GM21423 (cell line): Measurements from ENCODE around the gene ZNF536.

Experiments
- ATAC-seq: cut with Tn5 transposase; IDR thresholded peaks from one replicate; pipeline ENCODE4 v1.9.1; 2021; ENCODE audit warnings: mild to moderate bottlenecking, moderate library complexity; ENCODE audit not compliant: unreplicated experiment

The ZNF536 gene

GRCh38 chr19:30552593-30552992 is 180.4 kb downstream of the ZNF536 start:
- ATAC-seq, result no peak

- ATAC-seq, result no peak
Measured at GRCh38 chr19:30555075-30555790, 183.0 kb downstream of the ZNF536 start.

GRCh38 chr19:30555791-30556110 is 183.6 kb downstream of the ZNF536 start:
- no peak for ATAC-seq

- ATAC-seq, result no peak
Measured at GRCh38 chr19:30556230-30556711, 184.1 kb downstream of the ZNF536 start.

GRCh38 chr19:30557212-30557611 is 185.0 kb downstream of the ZNF536 start:
- ATAC-seq, result no peak

- no peak for ATAC-seq
Measured at GRCh38 chr19:30557927-30558557, 185.9 kb downstream of the ZNF536 start.

GRCh38 chr19:30558793-30559192 is 186.6 kb downstream of the ZNF536 start:
- ATAC-seq, result no peak

GRCh38 chr19:30559446-30559845 is 187.3 kb downstream of the ZNF536 start:
- no peak for ATAC-seq

GRCh38 chr19:30562981-30563380 is 190.8 kb downstream of the ZNF536 start:
- no peak for ATAC-seq

- no peak for ATAC-seq
Measured at GRCh38 chr19:30563691-30564090, 191.5 kb downstream of the ZNF536 start.

- ATAC-seq, result no peak
Measured at GRCh38 chr19:30564551-30565011, 192.4 kb downstream of the ZNF536 start.

- ATAC-seq, result no peak
Measured at GRCh38 chr19:30565636-30566035, 193.5 kb downstream of the ZNF536 start.

- no peak for ATAC-seq
Measured at GRCh38 chr19:30566681-30567420, 194.7 kb downstream of the ZNF536 start.

- ATAC-seq, result no peak
Measured at GRCh38 chr19:30567536-30568232, 195.5 kb downstream of the ZNF536 start.

GRCh38 chr19:30570194-30570593 is 198.0 kb downstream of the ZNF536 start:
- no peak for ATAC-seq

GRCh38 chr19:30577551-30578105 is 205.4 kb downstream of the ZNF536 start:
- no peak for ATAC-seq

GRCh38 chr19:30579419-30579818 is 207.2 kb downstream of the ZNF536 start:
- ATAC-seq, result no peak

GRCh38 chr19:30580673-30581072 is 208.5 kb downstream of the ZNF536 start:
- no peak for ATAC-seq

GRCh38 chr19:30584090-30584489 is 211.9 kb downstream of the ZNF536 start:
- ATAC-seq, result no peak

- ATAC-seq, result no peak
Measured at GRCh38 chr19:30587869-30588268, 215.7 kb downstream of the ZNF536 start.
